ENCODE results near the gene ADARB2.

ADARB2 gene

GRCh38 chr10:1270906-1271305 is 466.4 kb downstream of the ADARB2 start:
- peak; percentile 5 for DNase-seq

GRCh38 chr10:1270490-1270889 is 466.8 kb downstream of the ADARB2 start:
- DNase-seq, result no peak

DNA sequence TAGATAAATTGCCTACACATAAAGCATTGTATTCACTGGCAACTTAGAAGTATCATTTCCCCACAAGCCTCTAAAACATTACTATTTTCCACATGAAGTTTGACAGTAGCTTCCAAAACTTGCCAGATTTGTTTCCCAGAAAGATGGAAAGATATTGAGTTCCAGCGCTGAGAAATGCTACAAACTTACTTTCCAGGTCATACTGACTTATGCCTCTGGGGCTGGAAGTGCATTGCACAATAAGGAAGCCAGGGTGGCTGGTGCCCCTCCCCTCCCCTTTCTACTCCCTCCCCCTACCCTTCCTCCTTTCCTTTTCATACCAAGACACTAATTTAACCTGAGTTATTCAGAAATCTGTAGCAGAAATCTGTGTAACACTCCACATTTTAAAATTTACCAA is 468.5 kb downstream of the ADARB2 start:
- peak; percentile 60 for DNase-seq

DNA sequence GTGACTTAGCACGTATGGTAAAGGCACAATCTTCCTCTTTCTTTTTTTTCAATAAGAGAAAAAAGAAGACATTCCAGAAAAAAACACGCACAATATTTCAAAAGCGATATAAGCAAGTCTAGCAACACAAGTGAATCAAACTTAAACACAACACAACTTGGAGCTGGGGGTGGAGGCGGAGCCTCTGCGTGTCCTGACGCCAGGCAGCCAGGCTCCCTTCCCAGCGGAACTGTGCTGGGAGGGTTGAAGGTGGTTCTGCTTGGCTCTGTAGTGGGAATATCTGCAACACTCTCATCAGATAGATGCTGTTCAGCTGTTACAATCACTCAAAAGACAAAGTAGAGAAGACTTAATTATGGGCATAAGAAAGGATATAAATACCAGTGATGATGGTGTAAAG is 469.8 kb downstream of the ADARB2 start:
- no peak for DNase-seq

DNA sequence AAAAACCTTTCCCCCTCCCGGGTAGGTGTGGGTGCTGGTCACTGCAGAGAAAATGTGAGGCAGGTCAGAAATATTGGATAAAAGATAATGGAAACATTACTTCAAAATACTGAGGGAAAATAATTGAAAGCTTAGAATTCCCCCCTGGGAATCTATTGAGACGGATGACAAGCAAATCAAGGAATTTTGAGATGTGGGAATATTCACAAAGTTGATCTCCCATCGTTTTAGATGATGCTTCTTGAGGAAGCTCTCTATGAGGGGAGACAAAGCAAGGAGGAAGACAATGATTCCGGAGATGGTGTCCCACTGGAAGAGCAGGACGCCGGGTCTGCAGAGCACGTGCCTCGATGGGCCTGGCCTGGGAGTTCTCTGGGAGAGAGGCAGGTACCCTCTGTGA is 470.2 kb downstream of the ADARB2 start:
- DNase-seq, result no peak

GRCh38 chr10:1266033-1266802 is 471.1 kb downstream of the ADARB2 start:
- DNase-seq, result no peak

GRCh38 chr10:1264001-1264400 is 473.3 kb downstream of the ADARB2 start:
- no peak for DNase-seq

DNA sequence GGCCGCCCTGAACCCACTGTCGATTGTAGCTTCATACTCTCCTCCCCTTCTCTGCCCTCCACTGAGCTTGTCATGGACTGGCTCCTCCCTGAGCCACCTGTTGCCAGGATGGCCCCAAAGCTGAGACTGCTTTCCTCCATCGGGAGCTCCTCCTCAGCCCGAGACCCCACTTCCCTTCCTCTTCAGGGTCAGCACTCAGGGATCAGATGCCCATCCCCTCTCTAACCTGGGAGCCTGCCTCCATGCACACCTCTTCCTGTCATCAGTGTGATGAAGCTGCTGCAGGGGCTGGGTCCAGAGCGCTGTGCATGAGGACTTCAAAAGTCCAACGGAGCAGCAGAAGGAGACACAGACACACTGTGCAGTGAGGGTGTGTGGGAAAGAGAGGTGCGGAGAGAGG is 480.1 kb downstream of the ADARB2 start:
- DNase-seq, result no peak

- DNase-seq, result peak; percentile 92
Measured at GRCh38 chr10:1256432-1256725, 480.9 kb downstream of the ADARB2 start.

DNA sequence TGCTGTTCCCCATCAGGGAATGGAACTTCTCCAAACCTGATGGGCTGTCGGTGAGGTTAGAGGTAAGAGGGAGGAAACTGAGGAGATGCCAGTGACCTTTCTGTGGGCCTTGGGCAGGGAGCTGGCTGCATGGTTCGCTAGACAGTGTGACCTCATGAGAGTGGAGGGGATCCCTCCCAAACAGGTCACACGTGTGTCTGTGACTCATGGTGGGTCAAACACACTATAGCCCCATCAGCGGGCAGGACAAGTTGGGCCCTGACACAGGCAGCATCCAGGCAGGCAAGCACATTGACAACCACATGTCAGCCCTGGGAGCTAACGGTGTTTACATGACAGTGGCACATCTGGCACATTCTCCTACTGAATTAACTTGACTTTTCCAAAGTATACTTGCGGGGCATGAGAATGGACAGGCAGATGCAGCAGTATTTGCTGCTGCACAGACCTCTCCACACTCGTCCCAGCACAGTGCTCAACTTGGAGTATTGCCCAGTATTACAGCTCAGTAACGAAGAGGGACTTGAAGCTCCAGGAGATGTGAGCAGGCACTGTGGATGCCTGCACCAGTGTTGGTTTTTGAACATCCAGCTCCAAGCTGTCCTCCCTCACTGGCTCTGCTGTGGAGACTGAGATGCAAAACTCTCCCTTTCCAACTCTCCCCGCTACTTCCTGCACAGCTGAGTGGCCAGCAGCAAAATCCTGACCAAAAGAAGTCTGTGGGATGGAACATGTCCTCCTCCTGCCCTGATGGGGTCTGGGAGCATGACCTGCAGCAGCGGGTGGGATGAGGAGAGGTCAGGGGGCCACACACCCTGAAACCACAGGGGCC is 481.5 kb downstream of the ADARB2 start:
- peak; percentile 49 for DNase-seq

GRCh38 chr10:1255118-1255517 is 482.2 kb downstream of the ADARB2 start:
- peak; percentile 64 for DNase-seq

DNA sequence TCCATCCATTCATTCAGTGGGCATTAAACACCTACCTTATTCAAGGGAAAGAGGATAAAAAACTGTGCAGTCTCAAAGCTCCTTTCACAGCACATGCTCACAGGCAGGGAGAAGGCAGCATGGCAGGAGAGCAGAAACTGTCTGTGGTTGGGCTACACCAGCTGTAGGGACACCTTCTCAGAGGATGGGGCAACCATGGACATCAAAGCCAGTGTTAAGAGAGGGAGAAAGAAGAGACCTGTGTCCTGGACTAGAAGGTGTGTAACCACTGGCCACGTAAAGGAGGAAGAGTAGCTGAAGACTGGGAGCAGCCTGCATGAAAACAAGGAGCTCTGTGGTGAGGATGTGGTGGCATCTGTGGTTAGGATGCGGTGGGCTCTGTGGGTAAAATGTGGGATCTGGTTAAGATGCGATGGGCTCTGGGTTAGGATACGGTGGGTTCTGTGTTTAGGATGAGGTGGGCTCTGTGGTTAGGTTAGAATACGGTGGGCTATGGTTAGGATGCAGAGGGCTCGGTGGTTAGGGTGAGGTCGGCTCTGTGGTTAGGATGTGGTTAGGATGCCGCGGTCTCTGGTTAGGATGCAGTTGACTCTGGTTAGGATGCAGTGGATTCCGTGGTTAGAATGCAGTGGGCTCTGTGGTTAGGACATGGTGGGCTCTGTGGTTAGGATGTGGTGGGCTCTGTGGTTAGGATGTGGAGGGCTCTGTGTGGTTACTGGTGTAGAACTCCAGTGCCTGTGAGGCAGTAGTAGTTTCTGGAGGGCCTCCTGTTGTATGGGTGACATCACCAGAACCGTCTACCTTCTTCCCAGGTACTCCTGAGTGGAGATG is 483.6 kb downstream of the ADARB2 start:
- DNase-seq, result peak; percentile 53

GRCh38 chr10:1251769-1252168 is 485.6 kb downstream of the ADARB2 start:
- no peak for DNase-seq

- DNase-seq, result no peak
Measured at GRCh38 chr10:1249142-1249920, 488.0 kb downstream of the ADARB2 start.

DNA sequence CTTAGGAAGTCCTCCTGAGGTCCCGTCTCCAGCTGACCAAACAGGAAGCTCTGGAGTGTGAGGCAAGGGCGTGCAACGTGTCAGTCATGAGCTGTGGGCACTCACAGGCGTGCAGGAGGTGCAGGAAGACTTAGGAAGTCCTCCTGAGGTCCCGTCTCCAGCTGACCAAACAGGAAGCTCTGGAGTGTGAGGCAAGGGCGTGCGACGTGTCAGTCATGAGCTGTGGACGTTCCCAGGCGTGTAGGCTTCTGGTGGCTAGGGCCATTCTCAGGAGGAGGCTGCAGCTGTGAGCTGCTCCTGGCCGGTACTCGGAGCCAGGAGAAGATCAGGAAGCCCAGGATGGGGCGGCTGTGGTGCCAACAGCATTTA is 489.1 kb downstream of the ADARB2 start:
- DNase-seq, result peak; percentile 15

DNA sequence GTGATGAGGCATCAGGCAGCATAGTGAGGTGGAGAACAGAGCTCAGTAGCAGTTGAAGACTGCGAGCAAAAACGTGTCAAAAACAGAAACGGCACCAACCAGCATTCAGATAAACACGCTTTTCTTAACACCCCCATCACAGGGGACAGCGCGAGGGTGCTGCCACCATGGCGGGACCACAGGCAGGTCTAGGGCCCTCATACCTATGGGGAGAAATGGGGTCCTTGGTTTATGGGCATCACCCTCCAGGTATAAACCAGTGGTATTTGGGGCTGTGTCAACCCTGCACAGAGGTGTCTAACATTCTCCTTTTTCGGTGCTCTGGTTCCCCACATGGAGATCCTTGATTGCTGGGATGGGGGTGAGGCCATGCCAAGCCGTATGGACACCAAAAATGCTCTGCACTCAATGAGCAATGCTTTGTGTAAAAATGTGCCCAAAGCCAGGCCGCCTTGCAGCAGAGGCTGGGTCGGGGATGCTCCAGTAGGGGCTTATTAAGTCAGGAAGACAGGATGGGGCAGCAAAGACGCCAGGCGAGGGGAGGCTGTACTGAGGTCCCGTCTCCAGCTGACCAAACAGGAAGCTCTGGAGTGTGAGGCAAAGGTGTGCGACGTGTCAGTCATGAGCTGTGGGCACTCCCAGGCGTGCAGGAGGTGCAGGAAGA is 489.6 kb downstream of the ADARB2 start:
- no peak for DNase-seq

DNA sequence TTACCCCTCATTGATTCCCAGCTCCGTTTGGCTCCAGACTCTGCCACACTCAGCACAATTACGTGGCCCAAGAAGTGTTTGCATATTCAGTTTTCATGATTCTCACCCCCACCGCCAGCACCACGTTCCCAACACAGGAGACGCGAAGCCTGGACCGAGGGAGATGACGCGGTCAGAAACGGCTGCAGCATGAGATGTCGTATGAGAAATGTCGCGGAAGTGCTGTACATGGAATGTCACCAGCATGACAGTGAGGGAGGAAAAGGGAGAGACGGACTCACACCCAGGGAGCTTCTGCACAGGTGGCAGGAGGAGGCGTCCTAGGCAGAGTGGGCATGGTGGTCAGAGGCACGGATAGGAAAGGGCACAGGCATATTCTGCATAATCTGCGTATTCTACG is 492.8 kb downstream of the ADARB2 start:
- no peak for DNase-seq

- DNase-seq, result peak; percentile 13
Measured at GRCh38 chr10:1243486-1244234, 493.7 kb downstream of the ADARB2 start.

GRCh38 chr10:1242975-1243374 is 494.4 kb downstream of the ADARB2 start:
- DNase-seq, result no peak

- DNase-seq, result no peak
Measured at GRCh38 chr10:1241973-1242935, 495.1 kb downstream of the ADARB2 start.
